ENCODE results near the gene CCDC187.
"Not testable (repeated sequence)": the region's sequence is repeated elsewhere in the genome, so short reads cannot be mapped to it uniquely, and the experiment has no call there.

CCDC187 gene

GRCh38 chr9:136273244-136273865, 30.5 kb downstream of the CCDC187 start:
- no peak for DNase-seq (ENCODE audit: low read depth in 2 of 2, low spot score in 1 of 2)

GRCh38 chr9:136270173-136270705, 33.7 kb downstream of the CCDC187 start:
- DNase-seq (ENCODE audit: low read depth in 2 of 2, low spot score in 1 of 2) = no peak

GRCh38 chr9:136268735-136269134, 35.2 kb downstream of the CCDC187 start:
- DNase-seq (ENCODE audit: low read depth in 2 of 2, low spot score in 1 of 2) = no peak

DNA sequence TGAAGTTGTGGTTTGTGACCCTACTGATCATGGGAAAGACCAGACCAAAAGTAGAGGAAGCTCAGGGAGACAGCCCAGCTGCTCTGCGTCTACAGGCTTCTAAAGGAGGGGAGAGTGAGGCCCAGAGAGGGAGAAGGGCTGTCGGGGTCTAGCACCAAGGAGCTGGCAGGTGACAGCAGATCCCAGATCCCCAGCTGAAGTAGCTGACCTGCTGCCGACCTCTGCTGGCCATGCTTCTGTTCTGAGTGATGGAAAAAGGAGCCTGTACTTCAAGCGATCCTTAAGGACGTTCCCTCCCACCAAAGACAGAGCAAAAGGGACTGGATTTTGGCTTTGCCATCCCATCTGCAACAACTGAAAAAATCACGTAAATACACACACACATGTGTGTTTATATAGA, 35.6 kb downstream of the CCDC187 start:
- DNase-seq (ENCODE audit: low read depth in 2 of 2, low spot score in 1 of 2) = no peak

DNA sequence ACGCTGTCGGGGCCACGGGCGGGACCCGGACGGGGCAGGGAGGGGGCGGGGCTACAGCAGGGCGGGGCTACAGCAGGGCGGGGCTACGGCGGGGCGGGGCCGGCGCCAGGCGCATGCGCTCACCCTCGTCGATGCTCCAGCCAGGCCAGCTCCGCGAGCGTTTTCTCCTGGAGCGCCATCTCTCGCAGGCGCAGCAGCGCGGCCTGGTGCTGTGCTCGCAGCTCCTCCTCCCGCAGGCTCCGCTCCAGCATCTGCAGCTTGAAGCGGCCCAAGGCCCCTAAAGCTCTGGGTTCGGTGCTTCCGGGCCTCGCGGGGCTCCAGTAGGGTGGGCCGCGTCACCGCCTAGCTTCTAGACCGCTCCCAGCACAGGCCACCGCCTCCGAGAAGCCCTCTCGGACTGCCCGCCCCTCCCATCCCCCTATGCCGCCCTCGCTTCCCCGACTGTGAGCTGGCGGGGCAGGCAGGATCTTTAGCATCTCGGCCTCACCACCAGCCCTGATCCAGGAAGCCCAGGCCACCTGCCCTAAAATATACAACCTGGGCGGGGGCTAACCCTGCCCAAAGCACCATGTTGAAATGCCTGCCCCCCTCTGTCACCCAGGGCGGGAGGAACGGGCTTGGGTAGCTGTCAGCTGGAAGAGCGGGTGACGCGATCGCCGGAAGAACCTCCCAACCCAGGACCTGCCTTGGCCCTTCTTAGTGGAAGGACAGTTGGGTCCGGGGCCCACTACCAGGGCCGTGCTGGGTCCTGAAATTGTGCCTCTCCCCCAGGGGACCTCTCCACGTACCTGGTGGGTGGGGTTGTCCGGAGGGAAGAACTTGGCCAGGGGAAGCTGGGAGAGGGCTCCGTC, 36.4 kb downstream of the CCDC187 start:
- DNase-seq (ENCODE audit: low read depth in 2 of 2, low spot score in 1 of 2) = peak; percentile 59 to 68

- not testable (repeated sequence) for DNase-seq (ENCODE audit: low read depth in 2 of 2, low spot score in 1 of 2)
Measured at GRCh38 chr9:136266641-136267040, 37.3 kb downstream of the CCDC187 start.

DNA sequence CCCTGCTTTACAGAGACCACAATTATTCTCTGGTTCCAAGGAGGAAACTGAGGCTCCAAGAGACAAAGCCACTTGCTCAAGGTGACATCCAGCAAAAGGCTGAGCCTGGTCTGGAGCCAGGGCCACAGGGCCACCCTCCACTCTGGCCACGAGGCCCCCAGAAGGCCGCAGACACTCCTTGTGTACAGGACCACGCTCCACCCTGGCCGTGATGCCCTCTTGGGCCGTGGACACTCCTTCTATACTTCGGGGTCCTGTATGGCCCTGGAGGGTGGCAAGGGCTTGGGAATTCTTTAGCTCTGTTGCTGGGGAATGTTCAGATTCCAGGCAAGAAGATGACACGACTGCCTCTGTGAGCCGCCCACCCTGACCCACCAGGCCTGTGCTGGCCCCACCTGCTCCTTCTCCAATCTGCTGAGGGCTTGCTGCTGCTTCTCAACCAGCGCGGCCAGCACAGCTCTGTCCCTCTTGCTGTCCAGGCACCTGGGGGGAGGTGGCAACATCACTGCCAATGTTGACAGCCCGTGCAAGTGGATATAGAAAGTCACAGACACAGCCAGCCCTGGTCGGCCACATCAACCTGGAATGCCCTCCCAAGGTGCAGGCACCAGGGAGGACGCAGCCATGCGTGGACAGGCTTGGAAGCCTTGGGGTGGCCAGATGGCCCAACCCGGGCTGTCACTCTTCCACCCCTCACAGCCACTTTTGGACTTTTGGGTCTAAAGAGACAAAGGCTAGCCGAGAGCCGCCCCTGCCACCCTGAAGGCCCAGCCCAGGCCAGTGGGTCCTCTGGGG, 38.1 kb downstream of the CCDC187 start:
- DNase-seq (ENCODE audit: low read depth in 2 of 2, low spot score in 1 of 2) = no peak

GRCh38 chr9:136264441-136265405, 39.2 kb downstream of the CCDC187 start:
- DNase-seq (ENCODE audit: low read depth in 2 of 2, low spot score in 1 of 2) = no peak

GRCh38 chr9:136264031-136264430, 39.9 kb downstream of the CCDC187 start:
- no peak for DNase-seq (ENCODE audit: low read depth in 2 of 2, low spot score in 1 of 2)

DNA sequence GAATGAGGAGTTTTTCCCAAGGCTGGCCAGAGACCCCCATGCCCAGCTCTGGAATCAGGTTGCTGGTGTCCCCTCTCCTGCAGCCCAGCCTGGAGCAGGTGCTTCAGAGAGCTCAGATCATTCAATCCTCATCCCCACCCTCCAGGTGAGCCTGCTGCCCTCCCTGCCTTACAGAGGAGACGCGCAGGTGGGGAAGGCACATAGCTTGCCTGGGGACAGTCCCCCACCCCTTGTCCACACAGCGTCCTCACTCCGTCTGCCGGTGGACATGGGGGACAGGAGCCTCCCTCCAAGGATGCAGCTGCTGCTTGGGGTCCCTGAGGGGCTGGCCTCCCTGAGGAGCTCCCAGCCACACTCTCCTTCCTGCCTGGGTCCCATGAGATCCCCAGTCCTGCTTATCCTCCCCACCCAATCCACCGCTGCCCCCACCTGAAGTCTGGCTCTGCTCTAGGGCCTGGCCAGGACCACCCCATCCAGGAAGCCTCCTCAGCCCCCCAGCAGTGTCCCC, 41.2 kb downstream of the CCDC187 start:
- no peak for DNase-seq (ENCODE audit: low read depth in 2 of 2, low spot score in 1 of 2)

DNA sequence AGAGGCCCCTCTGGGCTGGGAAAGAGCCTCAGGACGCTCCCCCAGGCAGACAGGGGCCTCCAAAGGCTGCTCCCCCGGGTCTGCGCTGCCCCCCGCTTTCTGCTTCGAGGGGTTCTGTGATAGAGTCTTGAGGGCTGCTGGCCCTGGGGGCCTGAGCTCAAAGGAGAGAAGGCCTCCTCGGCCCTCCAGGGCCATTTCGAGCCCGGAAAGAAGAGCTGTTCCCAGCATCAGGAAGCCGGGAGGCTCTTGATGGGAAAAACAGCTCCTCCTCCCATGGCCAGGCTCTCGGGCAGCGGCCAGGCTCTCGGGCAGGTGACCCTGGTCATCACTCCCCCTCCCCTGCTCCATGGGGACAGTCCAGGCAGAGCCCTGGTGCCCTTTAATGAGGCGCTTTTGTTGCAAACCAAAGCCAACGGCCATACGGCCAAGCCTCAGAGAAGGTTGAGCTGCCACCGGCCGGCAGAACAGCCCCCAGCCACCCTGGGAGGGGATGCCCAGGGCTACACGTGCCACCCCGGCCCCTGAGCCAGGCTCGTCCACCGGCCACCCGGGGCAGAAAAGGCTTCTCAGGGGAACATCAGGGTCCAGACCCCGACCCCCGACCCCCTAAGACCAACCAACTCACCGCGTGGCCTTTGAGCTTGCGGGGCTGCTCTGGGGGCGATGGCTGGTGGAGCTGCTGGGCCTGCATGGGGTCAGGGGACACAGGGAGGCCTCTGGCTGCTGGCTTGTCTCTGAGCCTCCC, 42.0 kb downstream of the CCDC187 start:
- DNase-seq (ENCODE audit: low read depth in 2 of 2, low spot score in 1 of 2) = no peak

DNA sequence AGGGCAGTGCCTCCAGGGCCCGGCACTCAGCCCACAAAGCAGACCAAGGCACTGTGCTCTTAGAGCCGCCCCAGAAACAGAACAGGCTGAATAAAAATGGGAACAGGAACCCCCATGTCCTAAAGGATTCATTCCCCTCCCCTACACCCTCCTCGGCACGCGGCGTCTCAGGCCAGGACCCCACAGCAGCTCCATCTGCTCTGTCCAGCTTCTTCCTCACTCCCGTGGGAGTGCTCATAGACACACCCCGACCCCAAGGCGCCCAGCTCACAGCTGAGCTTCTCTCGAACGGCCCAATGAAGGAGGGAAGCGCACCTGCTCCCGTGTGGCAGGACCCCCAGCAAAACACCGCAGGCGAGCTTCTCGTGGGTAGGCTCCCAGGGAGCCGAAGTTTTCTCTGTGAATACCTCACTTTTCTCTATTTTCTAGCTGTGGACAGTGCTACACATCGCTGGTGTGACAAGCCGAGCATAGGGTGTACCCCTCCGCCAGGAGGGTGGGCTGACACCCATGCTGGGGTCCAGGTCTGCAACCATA, 42.9 kb downstream of the CCDC187 start:
- DNase-seq (ENCODE audit: low read depth in 2 of 2, low spot score in 1 of 2) = no peak

DNA sequence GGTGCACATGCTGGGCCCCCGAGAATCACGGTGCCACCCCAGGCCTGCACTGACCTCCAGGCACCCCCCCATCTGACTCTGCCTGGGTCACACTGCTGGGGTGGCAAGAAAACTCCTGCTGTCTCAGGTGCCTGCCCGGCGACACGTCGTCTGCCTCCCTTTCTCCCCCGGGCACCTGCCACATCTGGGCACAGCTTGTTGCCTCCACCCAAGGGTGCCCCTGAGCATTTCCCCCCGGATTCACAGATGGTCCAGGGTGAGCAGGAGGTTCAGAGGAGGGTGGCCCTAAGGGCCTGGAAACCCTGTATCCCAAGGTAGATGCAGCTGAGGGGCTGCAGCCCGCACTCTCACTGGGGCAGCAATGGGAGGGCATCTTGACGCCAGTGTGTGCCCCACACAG, 43.4 kb downstream of the CCDC187 start:
- no peak for DNase-seq (ENCODE audit: low read depth in 2 of 2, low spot score in 1 of 2)

DNA sequence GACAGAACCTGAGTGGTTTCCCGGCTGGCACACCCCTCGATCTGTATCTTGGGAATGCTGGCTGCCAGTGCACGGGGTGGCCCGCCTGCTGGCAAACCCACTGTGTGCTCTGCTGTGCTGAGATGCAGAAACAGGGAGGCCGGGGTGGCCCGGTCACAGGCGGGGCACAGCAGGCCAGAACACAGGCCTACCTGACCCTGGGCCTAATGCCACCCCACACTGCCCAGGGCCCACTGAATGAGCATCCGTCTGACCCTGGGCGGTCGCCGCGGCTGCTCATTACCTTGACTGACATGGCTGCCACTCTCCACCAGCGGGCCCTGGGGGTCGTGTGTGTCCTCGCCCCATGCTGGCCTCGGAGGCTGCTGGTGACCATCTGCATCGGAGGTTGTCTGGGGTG, 44.1 kb downstream of the CCDC187 start:
- DNase-seq (ENCODE audit: low read depth in 2 of 2, low spot score in 1 of 2) = no peak

DNA sequence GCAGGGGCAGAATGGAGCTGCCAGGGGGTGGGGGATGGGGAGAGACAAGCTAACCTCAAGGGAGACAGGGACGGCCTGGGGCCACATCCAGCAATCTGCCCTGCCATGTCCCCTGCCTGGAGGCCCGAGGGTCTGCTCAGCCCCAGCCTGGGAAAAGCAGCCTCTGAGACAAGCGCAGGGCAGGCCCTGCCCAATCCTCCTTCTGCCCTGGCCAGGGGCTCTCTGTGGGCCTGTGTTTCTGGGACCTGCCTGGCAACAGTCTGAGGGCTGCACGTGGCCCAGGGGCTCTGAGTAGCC, 44.4 kb downstream of the CCDC187 start:
- no peak for DNase-seq (ENCODE audit: low read depth in 2 of 2, low spot score in 1 of 2)

GRCh38 chr9:136258786-136259516, 44.9 kb downstream of the CCDC187 start:
- DNase-seq (ENCODE audit: low read depth in 2 of 2, low spot score in 1 of 2) = no peak

DNA sequence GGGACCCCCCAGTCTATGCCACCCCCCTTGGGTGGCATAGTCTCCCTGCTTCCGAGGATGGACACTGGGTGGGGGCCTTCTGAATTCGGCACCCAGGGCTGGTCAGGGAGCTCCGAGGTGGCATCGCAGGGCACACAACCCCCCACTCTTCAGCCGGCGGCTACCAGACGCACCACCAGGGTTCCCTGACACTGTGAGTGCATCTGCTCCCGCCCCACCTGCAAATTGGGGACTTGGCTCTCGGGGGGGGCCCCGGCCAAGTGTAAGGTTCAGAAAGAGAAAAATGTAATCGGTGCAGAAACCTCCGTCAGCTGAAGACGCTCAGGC, 45.6 kb downstream of the CCDC187 start:
- no peak for DNase-seq (ENCODE audit: low read depth in 2 of 2, low spot score in 1 of 2)

DNA sequence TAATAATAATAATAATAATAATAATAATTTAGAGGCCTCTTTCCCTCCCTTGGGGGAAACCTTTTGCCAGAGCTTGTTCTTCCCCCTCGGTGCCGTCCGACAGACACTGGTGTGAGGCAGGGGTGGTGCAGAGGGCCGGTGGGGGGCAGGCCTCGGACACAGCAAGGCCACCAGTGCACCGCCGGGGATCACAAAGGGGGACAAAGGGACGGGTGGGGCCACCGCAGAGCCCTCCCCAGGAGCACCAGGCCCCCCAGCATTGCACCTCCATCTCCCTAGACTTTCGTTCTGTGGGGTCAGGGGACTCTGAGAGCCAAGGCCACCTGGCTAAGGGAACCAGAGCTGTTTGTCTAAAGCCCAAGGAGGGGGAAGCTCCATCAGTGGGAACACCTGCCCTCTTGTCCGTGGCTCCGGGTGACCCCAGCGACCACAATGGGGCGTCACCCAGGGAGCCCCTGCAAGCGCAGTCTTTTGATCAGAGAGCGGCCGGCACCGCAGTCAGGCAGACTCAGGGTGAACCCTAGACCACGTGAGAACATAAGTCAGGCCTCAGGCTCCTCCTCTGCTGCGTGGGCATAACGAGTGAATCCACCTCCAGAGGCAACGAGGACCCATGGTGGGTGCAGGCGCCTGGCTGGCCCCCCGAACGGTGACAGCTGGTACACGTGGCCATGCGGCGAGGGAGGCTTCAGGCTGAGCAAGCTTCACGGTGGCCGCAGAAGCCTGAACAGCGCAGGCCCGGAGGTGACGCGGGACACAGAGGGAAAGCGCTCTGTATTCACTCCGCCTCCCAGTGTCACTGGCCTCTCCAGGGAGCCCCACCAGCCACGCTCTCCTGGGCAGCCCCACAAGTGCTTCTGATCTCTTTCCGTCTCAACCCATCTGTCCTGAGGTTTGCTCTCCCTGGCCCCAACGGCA, 46.3 kb downstream of the CCDC187 start:
- no peak for DNase-seq (ENCODE audit: low read depth in 2 of 2, low spot score in 1 of 2)
